MCF 10A (cell line): ENCODE data around the gene CATSPERB. TPM values are rescaled to one million over a fixed set of nuclear protein-coding genes. Genes with fewer than 3 reads are reported as not detected.
"Not testable (repeated sequence)": the region's sequence is repeated elsewhere in the genome, so short reads cannot be mapped to it uniquely, and the experiment has no call there.

Experiments used
- BruUV-seq: library from RNA; stranded (reverse); fragments of 400-500 nt; replicated peaks from 2 replicates; lab custom pipeline; 2021; lab: Mats Ljungman, UMichigan
- CTCF ChIA-PET: fragments of 300-600 bp; sonication (Branson Sonifier 250); formaldehyde crosslinking; extraction: SDS; loops from one replicate; lab custom pipeline; 2021; ENCODE audit warnings: antibody characterized with exemption, inconsistent platforms; lab: Yijun Ruan, JAX
- POLR2A ChIA-PET: fragments of 300-600, 350-650 bp; sonication (Branson Sonifier 250); formaldehyde crosslinking; extraction: SDS; loops from one replicate; lab custom pipeline; 2020; ENCODE audit warnings: antibody characterized with exemption, inconsistent platforms; lab: Yijun Ruan, JAX
- DNase-seq: peaks from one replicate; pipeline ENCODE4 v3.0.0-alpha.2; 2018; ENCODE audit not compliant: unreplicated experiment
- H3K27ac Mint-ChIP-seq: one replicate; pipeline ENCODE4 v1.8.0; 2022; ENCODE audit warnings: mild to moderate bottlenecking, low read depth, mixed read lengths; ENCODE audit not compliant: unreplicated experiment
- H3K27me3 Mint-ChIP-seq: one replicate; pipeline ENCODE4 v1.8.0; 2022; ENCODE audit warnings: mixed read lengths; ENCODE audit not compliant: insufficient read depth, unreplicated experiment
- H3K36me3 Mint-ChIP-seq: one replicate; pipeline ENCODE4 v1.8.0; 2022; ENCODE audit warnings: mild to moderate bottlenecking, moderate library complexity, mixed read lengths; ENCODE audit not compliant: insufficient read depth, unreplicated experiment
- H3K4me1 Mint-ChIP-seq: one replicate; pipeline ENCODE4 v1.8.0; 2022; ENCODE audit warnings: mixed read lengths; ENCODE audit not compliant: insufficient read depth, unreplicated experiment
- H3K4me3 Mint-ChIP-seq: one replicate; pipeline ENCODE4 v1.8.0; 2022; ENCODE audit warnings: mild to moderate bottlenecking, moderate library complexity, mixed read lengths; ENCODE audit not compliant: unreplicated experiment
- H3K9me3 Mint-ChIP-seq: one replicate; pipeline ENCODE4 v1.8.0; 2022; ENCODE audit warnings: mixed read lengths; ENCODE audit not compliant: unreplicated experiment
- CTCF ChIP-seq: fragments of 200-600 bp; IDR thresholded peaks from one replicate; pipeline ENCODE4 v1.8.0; 2022; ENCODE audit warnings: antibody characterized with exemption, mild to moderate bottlenecking; ENCODE audit not compliant: unreplicated experiment
- intact Hi-C: fragments of 100-400 bp; cut with micrococcal nuclease; formaldehyde crosslinking; loops from 2 replicates; pipeline ENCODE4 v1.14.1; 2022
- total RNA-seq: library from RNA; stranded (reverse); gene quantifications from 2 replicates; pipeline ENCODE4 v1.2.3, GENCODE V29; 2022

Gene CATSPERB
- total RNA-seq, 1 experiment from 2014 or later, result 1.1 TPM

GRCh38 chr14:91692075-91692474 is 39.8 kb downstream of the CATSPERB start:
- Mint-ChIP-seq H3K36me3 (no peaks in the 10 kb centered on the region), H3K27ac (no peak overlapping the region), H3K4me1 (no peaks in the 10 kb centered on the region), H3K4me3 (no peak overlapping the region), H3K9me3 (peaks cover 12% of the 10 kb centered on the region), H3K27me3 (no peaks in the 10 kb centered on the region)
- ChIA-PET POLR2A (interaction anchor here (0.6 kb wide), 1 partner anchor 22 kb away, joined by 4 read pairs; no protein-coding TSS in a partner anchor), CTCF (no interaction called here)
- TF ChIP-seq CTCF, result no peak
- BruUV-seq, result no TSS peak
- intact Hi-C loops, result no loop called here
- no peak for DNase-seq

- intact Hi-C loops, result no loop called here
- DNase-seq, result no peak
- BruUV-seq, result no TSS peak
- POLR2A ChIA-PET, result no interaction called here
- H3K27ac Mint-ChIP-seq, result no peak overlapping the region
- no peaks in the 10 kb centered on the region for H3K27me3 Mint-ChIP-seq
- no peak for TF ChIP-seq CTCF
- H3K36me3 Mint-ChIP-seq, result no peaks in the 10 kb centered on the region
- H3K4me3 Mint-ChIP-seq, result no peak overlapping the region
- H3K4me1 Mint-ChIP-seq, result no peaks in the 10 kb centered on the region
- CTCF ChIA-PET, result no interaction called here
- no peaks in the 10 kb centered on the region for H3K9me3 Mint-ChIP-seq
Measured at GRCh38 chr14:91689608-91690007, 42.3 kb downstream of the CATSPERB start.

- H3K4me3 Mint-ChIP-seq, H3K36me3 Mint-ChIP-seq, DNase-seq, intact Hi-C loops, H3K27me3 Mint-ChIP-seq, H3K27ac Mint-ChIP-seq, BruUV-seq, H3K4me1 Mint-ChIP-seq, POLR2A ChIA-PET, CTCF ChIA-PET, H3K9me3 Mint-ChIP-seq: not testable (repeated sequence)
Measured at GRCh38 chr14:91687436-91687835, 44.5 kb downstream of the CATSPERB start.

GRCh38 chr14:91685600-91685999 is 46.3 kb downstream of the CATSPERB start:
- ChIA-PET CTCF (no interaction called here), POLR2A (no interaction called here)
- Mint-ChIP-seq H3K27me3 (no peaks in the 10 kb centered on the region), H3K36me3 (no peaks in the 10 kb centered on the region), H3K4me3 (no peak overlapping the region), H3K4me1 (no peaks in the 10 kb centered on the region), H3K27ac (no peak overlapping the region), H3K9me3 (no peaks in the 10 kb centered on the region)
- no peak for TF ChIP-seq CTCF
- no TSS peak for BruUV-seq
- DNase-seq, result no peak
- intact Hi-C loops, result no loop called here
